HG03103 (cell line): ENCODE data around the gene DENND1A.

Experiments used
- ATAC-seq: cut with Tn5 transposase; IDR thresholded peaks from one replicate; pipeline ENCODE4 v1.9.1; 2021; ENCODE audit warnings: low read depth; ENCODE audit not compliant: unreplicated experiment

The DENND1A gene

DNA sequence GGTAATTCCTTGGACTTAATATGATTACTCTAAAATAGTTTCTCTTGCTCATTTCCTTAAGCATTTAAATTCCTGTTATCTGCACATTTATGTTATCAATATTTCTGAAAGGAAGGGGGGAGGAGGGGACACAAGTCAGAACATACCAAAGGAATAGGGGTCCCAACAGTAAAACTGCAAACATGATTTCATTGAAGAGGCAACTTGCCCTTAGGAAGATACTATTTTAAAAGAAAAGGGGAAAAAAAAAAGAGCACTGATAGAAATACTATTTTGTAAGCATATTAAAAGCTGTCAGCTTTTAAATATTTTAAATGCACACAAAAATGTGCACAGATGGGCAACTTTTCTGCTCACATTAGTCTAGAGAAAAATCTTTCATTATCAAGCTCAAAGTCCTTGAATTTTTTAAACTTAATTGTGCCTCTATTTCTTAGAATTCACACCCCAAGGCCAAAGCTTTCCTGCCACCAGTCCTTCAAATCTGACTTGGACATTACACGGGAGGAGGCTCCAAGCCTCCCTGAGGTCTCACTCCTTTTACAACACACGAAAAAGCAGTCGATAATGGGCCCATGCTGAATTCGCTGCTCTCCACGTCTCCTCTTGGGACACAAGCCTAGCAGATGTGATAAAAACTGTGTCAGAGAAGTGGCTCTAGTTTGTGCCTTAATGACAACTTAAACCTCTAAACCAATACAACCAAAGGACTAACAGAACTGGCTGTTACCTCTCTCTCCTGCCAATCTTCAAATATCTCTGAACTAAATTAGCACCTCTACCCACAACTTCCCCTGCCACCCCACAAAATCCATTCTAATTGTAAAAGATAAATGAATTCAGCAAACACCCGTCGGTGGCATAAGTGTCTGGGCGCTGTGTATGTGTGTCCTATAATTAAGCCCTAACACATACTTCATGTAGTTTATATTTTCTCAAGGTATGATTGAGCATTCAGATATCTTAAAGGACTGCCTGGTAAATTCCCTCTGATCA, 154.3 kb downstream of the DENND1A start:
- ATAC-seq = no peak

DNA sequence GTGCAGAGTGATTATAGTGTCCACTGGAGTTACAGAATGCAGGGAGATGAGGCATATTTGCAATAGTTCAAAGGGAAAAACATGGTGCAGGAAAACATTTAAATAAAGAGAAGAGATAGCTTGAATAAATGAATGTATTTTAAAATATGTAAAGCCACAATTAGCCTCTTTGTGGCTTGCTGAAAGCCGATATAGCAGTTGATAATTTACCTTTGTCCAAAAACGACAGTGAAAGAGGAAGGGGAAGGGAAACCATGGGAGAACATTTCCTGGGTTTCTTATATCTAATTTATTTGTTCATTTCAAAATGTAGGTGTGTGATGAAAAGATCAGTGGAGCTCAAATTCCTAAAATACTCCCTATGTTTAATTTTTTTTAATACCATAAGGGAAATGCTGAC, 156.1 kb downstream of the DENND1A start:
- ATAC-seq = no peak

DNA sequence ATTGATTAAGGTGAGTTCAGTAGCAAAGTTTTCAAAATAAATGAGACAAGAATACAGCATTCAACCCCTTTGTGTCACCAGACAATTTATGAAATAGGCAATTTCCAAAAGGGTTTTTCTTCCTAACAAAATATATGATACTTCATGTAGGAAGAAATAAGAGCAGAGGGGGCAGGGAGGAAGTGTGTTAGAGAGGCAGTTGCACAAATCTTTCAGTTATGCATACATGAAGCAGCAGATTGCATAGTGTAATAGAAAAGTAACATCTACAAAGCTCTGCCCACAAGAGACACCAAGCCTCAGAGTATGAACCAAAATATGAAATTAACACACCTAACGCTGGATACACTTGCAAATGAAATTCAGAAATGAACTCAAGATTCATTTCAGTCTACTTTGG, 157.0 kb downstream of the DENND1A start:
- no peak for ATAC-seq

DNA sequence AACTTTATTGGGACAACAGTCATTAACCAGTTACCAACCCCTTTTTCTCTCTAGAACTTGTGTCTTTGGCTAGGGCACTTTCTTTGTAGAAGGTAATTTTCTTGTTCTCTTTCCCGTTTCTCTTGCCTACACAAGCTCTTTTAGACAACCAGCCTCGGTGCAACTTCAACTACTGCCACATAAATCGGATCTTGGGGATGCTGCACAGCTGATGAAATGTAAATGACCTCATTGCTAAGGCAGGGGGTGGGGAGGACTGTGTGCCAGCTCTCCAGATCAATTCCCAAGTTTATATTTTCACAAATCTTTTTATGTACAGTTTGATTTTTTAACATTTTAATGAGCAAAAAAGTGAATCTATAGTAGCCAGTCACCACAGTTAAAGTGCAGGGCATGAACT, 157.6 kb downstream of the DENND1A start:
- no peak for ATAC-seq

DNA sequence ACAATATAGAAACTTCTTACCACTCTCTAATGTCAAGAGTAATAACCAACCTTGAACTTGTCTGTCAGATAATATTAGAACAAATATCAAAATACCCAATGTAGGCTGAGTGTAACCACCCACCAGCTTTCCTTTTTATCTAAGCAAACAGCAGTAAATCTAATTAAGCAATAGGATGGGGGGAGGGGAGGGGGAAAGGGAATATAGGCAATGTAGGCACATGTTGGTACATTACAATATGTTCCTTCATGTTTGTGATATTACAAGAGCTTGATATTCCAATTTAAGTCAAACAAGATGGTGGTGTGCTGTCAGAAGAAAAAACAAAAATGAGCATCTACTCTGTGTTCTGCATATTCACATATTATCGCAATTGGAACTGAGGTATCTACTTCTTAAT, 158.2 kb downstream of the DENND1A start:
- ATAC-seq = no peak

DNA sequence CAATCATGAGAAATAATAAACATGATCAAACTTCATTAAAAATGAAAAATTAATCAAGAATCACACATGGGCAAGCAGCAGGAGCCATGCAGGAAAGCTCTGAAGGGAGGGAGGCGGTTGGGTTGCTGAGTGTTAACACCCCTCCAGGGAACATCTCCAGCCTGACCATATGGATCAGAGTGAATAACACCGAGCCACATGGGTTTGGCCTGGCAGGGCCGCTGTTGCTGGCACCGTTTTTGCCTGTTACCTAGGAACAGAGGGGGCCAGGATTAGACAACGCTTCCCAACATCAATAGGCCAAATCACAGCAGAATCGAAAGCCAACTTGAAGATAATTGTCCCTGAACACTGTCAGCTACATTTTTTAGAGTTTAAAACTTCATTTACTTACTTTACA, 160.2 kb downstream of the DENND1A start:
- ATAC-seq = no peak

DNA sequence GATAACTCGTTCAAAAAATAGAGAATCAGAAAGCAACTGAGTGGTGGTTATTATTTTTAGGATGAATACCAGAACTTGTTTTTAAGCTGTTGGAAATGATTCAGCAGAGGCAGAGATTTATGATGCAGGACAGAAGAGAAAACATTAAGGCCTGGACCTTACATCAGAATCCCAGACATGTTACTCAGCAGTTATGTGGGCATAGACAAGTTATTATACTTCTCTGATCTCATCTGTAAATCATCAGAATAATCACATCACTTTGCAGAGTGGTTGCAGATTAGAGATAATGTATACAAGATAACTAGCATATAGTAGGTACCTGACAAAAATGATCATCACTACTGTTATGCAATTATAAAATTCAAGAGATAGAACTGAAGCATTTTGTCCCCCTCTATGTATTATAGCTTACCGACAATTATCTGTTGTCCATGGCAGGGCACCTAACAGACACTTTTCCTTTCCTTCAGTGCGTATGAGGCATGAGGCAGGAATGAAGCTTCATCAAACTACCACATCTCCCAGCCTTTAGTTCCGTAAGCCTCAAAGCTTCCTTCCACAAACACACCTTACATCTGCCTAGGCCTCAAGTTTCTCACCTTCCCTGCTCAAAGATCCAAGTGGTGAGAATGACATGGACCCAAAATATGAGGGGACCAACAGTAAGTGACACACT, 165.9 kb downstream of the DENND1A start:
- no peak for ATAC-seq

DNA sequence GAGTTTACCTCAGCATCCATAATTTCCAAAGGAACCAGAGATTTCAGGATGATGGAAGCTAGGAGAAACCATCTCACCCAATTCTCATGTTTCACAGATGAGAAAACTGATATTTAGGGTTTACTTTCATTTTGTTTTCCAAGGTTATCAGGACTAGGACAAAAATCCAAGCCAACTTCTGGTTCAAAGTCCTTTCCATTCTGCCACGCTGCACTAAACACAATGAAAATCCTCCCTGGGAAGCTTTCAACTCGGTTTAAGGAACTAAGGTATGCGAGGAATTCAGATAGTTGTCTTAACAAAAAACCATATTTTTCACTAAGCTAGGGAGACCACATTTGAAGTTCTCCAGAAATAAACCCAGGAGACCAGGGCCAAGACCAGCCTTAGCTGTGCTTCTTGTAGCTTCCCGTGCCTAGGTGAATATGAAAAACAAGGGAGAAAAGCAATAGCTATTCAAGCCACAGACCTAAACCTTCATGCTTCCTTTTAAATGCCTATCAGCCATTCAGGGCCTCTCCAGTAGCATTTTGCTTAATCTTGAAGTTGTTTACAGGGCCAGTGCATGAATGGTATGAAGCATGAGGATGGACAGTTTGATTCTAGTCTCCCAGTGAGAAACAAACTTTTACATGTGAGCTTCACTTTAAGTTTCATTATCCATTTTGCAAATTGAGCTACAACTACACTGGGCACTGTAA, 167.9 kb downstream of the DENND1A start:
- no peak for ATAC-seq

DNA sequence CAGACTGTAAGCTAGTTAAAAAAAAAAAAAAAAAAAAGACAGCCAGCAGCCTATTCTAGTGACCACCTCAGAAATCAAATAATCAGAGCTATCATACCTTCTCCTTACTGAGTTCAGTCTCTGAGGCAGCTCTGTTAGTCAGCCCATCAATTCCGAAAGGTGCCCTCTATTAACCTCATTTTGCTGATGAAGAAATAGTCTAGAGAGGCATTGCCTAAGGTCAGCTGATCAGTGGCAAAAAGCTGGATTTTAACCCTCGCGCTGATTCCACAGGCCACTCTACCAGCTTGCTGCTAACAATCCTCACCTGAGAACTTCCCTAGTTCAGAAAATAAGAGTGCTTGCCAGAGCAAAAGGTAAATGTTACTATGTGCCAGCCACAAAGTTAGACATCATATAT, 172.0 kb downstream of the DENND1A start:
- ATAC-seq = no peak

DNA sequence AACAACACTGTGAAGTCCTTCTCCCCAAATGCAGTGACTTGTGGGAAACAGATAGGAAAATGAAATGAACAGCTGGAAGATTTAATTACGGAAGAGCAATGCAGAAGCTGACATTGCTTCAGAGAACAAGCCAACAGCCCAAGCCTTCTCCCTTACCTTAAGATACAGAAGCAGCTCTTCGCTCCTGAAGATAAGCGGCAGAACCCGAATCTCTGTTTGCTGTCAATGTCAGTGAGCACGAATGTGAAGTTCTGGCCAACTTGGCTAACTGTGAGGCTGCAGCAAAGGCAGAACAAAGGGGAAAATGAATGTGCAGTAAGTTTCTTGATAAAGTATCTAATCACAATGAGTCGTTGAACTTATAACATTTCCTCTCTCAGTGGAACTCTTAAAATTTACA, 172.4 kb downstream of the DENND1A start:
- ATAC-seq = no peak

DNA sequence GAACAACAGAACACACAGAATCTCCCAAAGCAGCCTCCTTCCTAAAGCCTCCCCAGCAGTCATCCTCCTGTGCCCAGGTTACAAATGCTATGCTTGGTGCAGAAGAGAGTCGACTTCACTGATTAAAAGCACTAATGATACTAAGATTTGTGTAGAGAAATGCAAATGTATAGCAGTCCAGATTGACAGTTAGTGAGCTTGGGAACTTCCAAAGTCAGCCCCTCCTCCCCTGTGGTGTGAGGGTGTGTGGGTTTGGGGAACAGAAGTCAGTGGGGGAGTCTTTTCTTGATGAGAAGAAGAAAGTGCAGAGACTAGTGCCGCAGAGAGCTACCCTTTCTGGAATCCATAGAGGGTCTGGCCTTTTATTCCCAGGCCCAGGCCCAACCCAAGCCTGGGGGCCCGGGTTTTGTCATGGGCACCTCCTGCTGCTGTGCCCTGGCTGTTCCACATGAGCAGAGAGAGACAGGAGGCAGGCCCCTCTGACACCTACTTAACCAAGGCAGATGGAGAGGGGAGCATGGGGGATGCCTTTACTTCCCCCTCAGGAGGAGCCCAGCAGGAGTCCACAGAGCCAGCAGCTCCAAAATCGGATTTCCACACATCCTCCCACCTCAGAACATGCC, 173.3 kb downstream of the DENND1A start:
- no peak for ATAC-seq

DNA sequence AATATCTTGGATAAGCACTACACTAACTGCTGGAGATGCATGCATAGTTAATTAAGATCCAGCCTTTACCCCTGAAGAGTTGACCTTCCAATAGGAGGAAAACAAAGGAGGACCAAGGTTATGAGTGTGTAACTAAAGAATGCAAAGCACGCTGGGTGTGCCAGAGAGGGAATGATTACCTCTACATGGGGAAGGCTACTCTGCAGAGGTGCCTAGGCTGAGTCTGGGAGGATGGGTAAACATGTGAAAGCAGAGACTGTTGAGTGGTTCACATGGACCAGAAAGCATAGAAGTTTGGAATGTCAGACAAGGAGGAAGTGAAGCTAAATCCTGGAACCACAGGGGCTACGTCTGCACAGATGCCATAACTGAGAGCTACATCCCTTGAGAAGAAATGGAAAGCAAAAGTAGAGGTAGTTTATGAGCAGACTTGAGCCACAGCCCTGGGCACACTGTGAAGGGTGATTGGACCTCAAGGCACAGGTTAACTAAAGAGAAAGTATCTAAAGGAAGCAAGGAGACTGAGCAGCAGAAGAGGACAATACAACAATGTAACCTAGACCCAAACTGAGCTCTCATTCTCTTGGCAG, 176.2 kb downstream of the DENND1A start:
- no peak for ATAC-seq

DNA sequence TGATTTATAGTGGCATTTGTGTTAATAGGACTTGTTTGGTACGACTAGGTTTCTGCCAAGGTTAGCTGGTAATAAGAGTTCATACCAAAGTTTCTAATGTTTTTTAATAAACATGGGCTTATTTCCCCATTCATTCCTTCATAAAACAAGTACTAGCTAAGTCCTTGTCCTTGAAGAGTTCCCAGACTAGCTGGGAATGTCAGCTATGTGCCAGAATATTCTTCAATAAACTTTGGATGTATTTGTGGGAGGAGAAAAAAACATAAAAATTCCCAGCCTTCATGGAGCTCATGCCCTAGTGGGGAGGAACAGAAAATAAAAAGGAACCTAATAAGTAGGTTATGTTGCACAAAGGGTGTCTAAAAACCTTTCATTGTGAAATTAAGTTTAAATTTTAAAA, 176.9 kb downstream of the DENND1A start:
- ATAC-seq = no peak

DNA sequence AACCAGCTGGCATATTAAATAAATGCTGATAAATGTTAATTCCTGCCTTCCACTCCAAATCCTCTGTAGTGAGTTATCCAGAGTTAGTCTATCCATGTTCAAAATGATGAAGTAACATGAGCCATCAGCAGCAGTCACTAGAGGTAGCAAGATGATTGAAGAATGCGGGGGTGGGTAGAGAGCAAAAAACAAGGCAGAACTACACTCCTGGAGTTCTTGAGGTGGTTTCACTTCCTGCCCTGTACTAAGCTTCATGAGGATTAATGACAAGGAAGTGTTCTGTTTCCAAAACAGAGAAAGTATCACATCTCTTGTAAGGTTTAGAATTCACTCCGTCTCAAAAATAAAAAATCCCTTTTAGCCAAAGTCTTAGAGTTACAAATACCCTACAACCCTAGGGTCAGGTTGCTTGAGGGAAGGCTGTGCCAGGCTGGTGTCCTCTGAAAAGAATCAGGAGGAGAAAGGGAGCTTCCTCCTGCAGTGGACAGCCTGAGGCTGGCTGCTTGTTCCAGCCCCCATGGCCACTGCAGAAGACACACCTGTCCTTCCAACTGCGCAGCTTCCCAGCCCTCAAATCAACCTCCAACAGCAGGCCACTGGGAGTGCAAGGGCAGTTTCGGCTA, 180.2 kb downstream of the DENND1A start:
- ATAC-seq = peak; percentile 66

DNA sequence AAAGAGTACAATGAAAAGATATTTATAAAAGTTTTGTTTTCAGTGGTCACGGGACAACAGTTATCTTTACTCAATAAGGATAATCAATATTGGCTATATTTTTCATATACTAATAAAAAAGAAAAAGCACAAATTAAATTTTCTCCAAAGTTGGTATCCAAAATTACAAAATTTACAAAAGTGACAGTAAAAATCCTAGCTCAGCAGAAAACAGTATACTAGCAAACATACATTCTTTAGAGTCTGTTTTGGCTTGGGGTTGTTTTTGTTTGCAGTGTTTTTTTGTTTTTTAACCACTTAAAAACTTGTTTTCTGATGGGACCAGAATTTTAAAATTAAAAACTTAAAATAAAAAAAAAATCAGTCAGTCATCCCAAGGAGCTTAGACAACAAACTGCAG, 183.2 kb downstream of the DENND1A start:
- no peak for ATAC-seq

DNA sequence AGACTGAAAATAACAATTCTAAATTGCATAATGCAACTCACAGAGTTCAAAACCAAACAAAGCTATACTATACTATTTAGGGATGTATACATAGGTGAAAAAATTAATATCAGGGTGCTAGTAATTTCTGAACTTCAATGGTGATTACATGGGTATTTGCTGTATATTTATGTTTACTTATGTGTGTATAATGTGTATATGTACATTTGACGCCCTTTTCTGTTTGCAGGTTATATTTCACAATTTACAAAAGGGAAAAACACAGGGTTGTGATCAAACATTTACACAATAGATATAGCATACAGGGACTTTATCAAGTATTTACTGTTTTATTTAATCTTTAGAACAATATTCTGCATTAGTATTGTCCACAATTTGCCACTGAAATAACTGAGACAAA, 184.0 kb downstream of the DENND1A start:
- ATAC-seq = no peak

DNA sequence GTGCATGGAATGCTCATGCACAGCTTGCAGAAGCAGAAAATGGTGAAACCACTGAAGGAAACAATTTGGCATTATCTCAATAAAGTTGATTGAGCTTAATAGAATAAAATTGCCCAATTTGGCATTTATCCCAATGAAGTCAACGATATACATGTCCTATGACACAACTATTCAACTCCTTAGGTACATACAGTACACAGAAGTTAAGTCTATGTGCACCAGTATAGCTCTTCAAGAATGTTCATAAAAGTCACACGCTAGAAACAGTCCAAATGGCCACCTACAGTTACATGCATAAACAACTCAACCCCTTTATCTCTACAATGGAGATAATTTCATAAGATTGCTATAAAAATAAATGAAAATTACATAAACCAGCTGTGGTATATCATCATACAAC, 184.5 kb downstream of the DENND1A start:
- no peak for ATAC-seq

DNA sequence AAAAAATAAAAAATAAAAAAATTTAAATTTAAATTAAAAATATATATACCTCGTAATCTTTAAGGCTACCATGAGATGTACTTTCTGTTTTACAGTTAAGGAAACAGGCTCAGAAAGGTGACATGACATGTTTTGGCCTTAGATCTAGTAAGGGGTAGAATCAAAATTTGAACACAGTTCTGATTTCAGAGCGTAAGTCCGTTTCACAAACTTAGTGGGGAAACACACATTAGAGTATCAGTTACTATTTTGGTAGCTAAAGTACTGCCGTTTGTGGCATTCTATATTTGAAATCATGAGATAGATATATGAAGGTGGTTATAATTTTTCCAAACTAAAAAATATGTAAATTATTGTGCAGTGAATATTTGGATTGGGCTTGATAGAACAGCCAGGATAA, 186.2 kb downstream of the DENND1A start:
- no peak for ATAC-seq

DNA sequence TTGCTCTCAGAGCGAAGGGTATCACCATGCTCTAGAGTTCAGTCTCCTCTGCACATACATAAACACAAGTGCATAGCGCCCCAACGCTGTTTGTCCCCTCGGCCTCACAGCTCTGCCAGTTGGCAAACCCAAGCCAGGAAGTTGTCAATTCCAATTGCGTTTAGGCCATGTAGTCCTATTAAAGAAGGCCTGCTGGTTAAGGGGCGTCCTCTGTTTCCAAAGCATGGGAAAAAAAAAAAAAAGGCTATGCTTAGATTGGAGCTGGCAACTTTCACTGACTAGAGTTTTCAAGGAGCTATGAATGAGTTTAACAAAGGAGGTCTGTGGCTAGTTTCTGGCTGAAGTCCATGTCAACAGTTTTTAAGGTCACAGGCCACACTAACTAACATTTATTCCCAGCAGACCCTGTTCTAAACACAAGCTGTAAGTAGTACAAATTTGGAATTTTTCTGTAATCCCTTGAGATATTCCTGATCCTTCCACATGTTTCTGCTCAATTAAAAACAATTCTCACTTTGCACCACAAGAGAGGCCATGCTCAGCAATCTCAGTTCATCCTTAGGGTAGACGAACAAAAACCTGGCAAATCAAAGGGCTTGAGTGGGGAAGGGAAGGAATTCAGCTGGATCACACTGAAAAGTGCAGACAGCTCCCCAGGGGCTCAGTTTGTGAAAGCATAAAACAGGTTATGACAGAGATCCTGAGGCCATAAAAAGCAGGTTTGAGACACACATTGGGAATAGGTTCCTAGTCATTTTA, 187.7 kb downstream of the DENND1A start:
- no peak for ATAC-seq
